GM12875 (cell line): ENCODE data around the gene MRRF.

Source experiments
- H3K4me3 ChIP-seq: one replicate; pipeline ENCODE4 v1.5.1; 2011; ENCODE audit warnings: low read depth, low read length, control low read depth
- TF ChIP-seq, protein P1 (sequence below): IDR thresholded peaks from 2 replicates; pipeline ENCODE4 v1.5.1; 2011; ENCODE audit warnings: low read depth, mild to moderate bottlenecking, control low read depth, inconsistent platforms, low read length, moderate library complexity, borderline replicate concordance; ENCODE audit not compliant: insufficient read depth

Gene MRRF

DNA sequence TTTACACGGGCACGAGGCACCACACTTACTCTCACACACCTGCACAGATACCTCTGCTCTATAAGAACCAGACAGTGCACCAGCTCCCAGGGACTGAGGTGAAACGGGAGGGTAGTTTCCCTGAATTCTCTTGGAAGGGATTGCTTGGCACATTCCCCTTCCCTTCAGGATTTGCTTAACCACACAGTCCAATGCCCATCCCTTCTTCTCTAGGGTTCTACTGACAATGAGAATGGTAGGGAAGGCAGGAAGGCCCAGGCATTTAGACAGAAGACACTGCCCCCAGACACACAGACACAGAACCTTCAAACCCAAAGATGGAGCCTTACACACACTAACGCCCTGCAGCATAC, 35.2 kb upstream of the MRRF start:
- no peak overlapping the region for H3K4me3 ChIP-seq
- TF ChIP-seq, protein P1, sequence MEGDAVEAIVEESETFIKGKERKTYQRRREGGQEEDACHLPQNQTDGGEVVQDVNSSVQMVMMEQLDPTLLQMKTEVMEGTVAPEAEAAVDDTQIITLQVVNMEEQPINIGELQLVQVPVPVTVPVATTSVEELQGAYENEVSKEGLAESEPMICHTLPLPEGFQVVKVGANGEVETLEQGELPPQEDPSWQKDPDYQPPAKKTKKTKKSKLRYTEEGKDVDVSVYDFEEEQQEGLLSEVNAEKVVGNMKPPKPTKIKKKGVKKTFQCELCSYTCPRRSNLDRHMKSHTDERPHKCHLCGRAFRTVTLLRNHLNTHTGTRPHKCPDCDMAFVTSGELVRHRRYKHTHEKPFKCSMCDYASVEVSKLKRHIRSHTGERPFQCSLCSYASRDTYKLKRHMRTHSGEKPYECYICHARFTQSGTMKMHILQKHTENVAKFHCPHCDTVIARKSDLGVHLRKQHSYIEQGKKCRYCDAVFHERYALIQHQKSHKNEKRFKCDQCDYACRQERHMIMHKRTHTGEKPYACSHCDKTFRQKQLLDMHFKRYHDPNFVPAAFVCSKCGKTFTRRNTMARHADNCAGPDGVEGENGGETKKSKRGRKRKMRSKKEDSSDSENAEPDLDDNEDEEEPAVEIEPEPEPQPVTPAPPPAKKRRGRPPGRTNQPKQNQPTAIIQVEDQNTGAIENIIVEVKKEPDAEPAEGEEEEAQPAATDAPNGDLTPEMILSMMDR: no peak

DNA sequence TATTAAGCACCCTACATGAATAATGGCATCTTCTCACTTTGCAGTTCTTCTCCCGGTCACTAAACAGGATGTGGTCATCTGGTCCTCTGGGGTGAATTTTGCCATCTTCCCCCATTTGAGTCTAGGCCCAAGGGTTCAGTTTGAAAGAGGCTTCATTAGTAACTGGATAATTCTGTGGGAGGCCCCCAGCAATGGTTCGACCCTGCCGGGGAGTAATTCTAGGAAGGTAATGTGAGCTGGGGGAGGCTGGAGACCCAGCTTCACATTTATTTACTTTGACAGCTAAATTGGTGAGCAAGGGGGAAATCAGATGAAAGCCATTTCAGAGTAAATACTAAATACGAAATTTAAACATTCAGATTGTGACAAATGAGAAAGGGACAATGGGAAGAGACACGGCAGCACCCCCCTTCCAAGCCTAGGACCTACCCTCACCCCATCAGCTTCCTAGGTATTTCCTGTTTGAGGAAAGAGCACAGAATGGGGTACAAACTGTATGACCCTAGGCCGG, 31.8 kb upstream of the MRRF start:
- H3K4me3 ChIP-seq: no peak overlapping the region
- TF ChIP-seq, protein P1: no peak

DNA sequence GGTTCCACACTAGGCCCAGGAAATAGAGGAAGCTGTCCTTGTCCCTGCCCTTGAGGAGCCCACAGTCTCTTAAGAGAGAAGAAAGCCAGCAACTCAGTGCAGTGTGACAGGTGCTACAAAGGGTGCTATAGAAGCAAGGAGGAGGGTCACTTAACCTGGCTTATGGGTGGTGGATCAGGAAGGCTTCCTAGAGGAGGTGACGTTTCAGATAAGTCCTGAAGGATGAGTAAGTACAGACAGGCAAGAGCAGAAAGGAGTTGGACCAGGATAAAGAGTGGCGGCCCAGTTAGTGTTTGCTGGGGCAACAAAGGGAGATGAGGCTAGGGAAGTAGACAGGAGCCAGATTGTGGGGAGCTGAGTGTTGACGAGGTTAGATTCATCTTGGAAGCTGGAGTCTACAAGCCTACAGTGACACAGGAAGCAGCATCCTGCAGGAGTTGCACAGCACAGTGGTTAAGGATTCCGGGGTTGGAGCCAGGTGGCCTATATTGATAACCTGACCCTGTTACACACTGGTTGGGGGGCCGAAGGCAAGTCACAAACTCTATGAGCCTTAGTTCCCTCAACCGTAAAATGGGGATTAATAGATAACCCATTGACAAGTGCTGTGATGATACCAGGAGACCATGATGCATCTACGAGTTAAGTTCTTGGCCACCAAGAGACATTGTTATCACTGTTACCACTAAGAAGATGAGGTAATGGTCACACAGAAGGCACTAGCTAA, 30.5 kb upstream of the MRRF start:
- H3K4me3 ChIP-seq: no peak overlapping the region
- TF ChIP-seq, protein P1: no peak

DNA sequence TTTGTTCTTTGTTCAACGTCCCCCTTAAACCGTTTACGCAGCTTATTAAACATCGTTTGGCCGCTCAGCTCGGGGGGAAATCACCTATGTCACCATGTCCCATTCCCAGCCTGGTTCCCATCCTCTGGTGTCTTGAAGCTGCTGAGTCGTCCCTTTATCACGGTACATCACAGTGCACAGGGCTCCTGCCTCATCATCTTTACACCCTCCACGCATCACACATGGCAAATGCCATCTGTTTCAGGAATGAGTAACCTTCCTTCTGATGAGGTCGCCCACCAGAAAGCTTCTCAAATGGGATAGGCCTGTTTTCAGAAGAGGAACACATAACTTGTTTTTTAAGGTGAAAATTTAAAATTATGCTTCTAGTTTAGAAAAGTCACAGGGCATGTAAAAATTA, 28.0 kb upstream of the MRRF start:
- TF ChIP-seq, protein P1: no peak

DNA sequence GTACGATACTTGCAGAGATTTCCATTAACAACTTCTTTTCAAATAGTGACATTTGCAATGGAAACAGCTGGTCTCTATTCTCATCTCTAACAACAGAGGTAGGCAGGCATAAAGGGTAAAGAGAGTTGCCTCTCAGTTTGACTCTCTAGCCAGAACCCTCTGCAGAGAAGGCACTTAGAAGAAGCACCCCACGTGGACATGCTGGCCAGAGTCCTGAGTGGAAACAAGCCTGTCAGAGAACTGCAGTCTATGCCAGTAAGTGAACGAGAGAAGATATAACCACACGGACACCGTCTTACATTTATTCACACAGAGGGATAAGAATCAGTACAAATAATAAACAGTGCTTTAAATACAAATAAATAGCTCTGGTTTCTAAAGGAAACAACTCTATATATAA, 25.0 kb upstream of the MRRF start:
- H3K4me3 ChIP-seq: no peak overlapping the region
- TF ChIP-seq, protein P1: no peak

More for the DNA sequence above, 28.0 kb upstream of the MRRF start:
- no peak overlapping the region for H3K4me3 ChIP-seq

DNA sequence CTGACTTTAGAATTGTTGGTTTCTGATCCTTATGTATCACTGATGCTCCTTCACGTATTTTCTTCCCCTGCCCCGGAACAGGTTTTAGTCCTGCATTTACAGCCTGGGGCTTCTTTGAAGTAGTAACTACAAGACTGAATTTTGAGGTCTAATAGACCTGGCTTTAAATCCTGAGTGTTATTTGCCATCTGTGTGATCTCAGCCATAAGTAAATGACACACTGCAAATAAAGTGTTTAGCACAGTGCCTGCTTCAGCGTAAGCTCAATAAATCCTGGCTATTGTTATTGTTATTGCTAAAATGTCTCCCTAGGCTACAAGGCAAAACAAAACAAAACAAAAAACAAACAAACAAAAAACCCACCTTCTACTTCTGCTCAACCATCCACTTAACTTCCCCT, 20.3 kb upstream of the MRRF start:
- TF ChIP-seq, protein P1: no peak
- no peak overlapping the region for H3K4me3 ChIP-seq

DNA sequence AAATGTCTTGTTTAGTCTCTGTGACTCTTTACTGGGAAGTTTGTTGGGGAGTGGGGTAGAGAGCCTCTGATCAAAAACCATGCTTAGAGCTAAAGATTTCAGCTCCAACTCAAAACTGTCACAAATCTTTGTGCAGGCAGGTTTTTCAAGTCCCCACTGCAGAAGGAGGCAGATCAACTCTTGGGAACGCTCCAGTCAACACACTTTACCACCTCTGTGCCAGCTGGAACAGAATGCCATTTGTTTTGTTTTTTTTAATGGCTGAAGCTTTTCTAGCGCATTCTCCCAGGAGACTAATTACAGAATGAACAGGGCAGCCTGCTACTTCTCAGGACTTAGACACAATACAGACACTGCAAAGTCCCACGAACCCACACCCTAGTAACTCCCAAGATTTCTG, 18.0 kb upstream of the MRRF start:
- H3K4me3 ChIP-seq: no peak overlapping the region
- TF ChIP-seq, protein P1: no peak
